GM19467 (cell line): ENCODE data around the gene RFX2.
"Not testable (repeated sequence)": the region's sequence is repeated elsewhere in the genome, so short reads cannot be mapped to it uniquely, and the experiment has no call there.

ENCODE experiments used
- ATAC-seq: cut with Tn5 transposase; IDR thresholded peaks from one replicate; pipeline ENCODE4 v1.9.1; 2021; ENCODE audit warnings: mild to moderate bottlenecking, moderate library complexity; ENCODE audit not compliant: unreplicated experiment

Gene RFX2

DNA sequence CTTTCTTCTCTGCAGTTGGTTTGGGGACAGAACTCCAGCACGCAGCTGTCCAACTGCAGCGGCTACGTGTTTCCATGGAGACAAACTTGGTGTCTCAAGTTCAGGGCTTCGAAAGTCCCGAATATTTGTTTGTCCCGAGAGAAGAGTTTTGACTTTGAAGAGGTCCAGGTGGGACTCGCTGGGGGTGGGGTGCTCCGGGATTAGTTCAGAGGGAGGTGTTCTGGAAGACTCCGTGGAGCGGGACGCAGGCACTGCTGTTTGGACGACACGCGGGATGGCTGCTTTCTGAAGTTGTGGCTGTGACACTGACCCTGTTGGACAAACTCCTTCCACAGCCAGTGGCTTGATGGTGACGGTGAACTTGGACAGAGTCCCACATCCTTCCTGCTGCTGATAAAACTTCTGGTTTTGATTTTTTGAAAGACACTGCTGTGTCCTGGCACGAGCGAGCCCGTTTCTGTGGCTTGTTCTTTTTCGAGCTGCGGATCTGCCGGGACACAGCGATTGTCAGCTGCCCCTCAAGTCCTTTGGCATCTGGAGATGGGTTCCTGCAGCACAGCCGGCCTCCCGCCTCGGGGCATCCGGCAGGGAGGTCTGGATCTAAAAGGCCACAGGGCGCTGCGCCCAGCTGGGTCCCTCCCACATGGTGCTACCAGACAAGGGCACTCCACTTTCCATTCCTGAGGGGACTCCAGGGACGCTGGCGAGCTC, 116.5 kb downstream of the RFX2 start:
- no peak for ATAC-seq

DNA sequence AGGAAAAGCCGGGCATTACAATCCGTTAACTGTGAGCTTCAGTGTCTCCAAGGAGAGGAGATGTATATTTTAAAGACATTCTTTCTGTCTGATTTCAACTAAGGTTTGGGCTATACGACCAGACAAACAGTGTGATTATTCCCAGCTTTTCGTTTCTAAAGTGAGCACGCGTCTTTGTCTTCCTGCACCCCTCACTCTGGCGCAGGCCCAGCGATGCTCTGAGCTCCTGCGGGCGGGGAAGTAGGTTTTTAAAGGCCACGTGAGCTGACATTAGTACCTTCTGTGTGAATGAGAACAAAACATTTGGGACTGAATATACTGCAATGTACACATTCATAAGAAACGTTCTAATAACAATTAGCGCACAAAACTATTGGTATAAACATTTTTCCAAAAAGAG, 117.1 kb downstream of the RFX2 start:
- ATAC-seq: no peak

DNA sequence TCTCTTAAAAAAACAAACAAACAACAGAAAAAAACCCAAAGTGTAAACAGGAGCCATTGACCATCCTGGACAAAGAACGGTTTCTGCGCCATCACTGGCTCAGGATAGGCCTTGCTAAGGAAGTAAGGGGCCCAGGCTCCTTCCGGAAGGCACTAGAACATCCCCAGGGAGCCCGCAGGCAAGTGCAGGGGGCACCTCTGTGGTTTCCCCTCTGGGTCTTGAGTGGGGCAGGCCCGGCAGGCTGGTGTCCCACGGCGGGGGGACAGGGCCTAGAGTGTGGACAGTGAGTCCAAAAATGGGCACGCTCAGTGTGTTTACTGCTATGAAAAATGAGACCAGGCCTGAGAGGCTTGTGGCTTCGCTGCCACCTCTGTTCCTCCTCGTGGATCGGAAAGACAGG, 117.5 kb downstream of the RFX2 start:
- ATAC-seq: no peak

DNA sequence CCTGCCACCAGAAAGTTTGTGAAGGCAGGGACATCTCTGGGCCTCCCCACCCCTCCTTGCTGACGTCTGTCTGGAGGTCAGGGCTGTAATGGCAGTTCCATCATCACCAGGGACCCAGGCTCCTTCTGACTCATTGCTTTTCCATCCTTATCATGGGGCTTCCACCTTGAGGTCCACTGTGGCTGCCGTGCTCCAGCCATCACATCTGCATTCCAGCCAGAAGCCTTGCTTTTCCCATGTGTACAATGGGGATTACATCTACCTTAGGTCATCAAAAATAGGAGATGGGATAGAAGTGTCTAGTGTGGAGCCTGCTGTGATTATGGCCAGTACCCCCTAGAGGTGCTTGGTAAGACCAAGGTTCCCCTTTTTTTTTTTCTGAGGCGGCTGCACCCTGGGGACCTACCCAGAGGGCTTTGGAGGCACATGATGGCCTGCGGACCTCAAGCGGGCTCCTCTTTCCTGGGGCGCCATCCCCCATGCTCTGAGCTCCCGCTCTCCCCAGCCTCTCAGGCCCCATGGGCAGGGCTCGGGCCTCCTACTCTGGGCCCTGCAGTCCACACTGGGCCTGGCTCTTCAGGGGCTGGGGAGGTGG, 119.0 kb downstream of the RFX2 start:
- ATAC-seq: no peak

DNA sequence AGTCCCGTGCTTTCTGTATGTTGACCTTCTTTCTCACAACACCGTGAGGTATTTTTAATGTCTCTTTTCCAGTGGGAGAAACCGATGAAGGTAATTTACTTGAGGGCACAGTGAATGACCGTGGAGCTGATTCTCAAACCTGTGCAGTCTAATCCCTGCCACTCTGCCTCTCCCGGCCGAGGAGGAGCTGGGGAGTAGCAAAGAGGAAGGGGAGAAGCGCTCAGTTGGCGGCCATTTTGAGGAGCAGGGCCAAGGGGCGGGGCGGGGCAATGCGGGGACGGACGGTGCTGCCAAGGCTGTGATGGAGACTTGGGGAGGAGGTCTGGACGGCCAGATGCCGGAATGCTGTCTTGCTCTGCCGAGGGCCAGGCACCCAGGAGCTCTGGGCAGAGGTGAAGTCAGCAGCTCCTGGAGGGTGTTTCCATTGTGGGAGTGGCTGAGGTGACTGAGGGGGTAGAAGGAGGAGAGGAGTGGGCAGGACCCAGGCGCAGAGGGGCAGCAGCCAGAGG, 120.0 kb downstream of the RFX2 start:
- no peak for ATAC-seq

DNA sequence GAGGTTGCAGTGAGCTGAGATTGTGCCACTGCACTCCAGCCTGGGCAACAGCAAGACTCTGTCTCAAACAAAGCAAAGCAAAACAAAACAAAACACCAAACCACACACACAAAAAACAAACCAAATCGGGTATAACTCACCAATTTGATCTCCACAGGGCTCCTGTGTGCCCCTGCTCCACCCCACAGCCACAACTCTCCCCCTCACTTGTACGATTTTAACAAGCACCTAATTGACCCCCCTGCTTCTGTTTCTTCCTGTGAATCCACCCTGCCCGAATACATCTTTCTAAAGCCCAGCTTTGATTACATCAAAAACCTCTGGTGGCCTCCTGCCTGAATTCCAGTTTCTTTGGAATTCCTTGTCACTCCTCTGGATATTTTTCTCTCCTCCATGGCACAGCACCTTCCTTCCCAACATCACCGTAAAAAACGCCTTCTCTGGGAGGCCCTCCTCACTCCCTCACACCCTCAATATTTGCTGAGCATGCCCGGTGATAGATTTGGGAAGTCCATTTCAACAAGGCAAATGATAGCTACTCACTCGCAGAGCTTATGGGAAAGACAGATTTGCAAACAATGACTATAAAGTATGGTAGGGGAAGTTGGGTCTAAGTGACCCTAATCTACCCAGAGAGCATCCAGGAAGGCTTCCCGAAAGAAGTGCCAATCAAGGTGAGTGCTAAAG, 120.8 kb downstream of the RFX2 start:
- no peak for ATAC-seq

DNA sequence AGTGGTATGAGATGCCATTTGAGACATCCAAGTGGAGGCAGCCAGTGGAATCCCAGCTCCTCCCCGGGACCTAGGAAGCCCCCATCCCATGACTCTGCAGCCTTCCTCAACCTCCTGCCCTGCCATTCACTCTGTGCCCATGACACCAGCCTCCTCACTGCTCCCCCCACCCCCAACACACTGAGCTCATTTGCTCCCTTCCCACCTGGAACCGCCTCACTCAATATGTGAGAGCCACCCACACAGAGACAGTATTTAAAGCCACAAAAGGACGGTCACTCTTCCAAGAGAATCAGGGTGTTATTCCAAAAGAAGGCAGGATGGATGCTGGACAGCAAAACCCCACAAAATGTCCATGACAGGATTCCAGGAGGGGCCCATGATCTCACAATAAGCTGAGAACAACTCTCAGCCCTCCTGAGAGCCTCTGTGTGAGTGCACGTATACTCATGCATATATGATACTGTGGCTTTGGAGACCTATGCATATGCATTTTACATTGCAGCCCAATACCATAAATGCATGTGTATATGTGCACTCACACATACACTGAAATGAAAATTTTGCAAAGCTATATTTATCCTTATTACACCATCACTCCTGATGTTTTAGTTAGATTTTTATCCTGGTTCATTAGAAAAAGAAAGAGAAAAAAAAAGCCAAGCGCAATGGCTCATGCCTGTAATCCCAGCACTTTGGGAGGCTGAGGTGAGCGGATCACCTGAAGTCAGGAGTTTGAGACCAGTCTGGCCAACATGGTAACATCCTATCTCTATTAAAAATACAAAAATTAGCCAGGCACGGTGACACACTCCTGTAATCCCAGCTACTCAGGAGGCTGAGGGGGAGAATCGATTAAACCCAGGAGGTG, 121.5 kb downstream of the RFX2 start:
- no peak for ATAC-seq

DNA sequence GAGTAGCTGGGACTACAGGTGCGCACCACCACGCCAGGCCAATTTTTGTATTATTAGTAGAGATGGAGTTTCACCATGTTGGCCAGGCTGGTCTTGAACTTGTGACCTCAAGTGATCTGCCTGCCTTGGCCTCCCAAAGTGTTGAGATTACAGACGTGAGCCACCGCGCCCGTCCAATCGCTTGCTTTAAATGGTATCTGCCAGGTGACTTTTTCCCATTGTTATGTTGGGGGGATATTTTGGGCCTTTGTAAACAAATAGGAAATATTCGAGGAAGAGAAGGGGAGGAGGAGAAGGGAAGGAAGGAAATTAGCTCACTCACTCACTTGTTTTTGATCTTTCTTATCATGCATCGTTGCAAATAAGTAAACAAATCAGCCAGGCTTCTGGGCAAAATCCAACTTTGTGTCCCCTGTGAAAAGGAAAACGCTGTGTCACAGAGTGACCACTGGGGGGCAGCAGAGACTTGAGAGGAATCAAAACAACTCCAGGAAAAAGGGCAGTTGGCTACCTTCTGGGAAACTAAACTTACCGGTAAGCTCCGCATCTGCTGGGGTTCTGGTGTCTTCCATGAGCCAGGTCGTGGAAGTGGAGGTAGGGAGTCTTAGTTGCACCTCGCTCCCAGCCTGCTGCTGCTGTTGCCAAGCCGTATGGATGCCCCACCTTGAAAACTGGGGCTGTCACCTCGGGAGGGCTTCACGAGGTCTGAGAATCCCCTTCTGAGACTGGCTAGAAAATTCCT, 123.1 kb downstream of the RFX2 start:
- ATAC-seq: no peak

DNA sequence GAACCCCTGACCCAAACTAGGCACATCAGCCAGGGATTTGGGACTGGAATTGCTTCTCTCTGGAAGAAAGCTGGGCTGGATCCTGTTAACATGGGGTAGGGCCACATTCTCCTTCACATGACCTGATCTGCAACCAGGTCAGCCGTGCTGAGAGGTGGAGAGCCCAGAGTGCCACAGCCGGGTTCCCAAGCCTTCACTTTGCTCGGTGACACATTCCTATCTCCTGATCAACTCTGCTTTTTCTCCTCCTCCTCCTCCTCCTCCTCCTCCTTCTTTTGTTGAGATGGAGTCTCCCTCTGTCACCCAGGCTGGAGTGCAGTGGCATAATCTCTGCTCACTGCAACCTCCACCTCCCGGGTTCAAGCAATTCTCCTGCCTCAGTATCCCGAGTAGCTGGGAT, 124.5 kb downstream of the RFX2 start:
- not testable (repeated sequence) for ATAC-seq

DNA sequence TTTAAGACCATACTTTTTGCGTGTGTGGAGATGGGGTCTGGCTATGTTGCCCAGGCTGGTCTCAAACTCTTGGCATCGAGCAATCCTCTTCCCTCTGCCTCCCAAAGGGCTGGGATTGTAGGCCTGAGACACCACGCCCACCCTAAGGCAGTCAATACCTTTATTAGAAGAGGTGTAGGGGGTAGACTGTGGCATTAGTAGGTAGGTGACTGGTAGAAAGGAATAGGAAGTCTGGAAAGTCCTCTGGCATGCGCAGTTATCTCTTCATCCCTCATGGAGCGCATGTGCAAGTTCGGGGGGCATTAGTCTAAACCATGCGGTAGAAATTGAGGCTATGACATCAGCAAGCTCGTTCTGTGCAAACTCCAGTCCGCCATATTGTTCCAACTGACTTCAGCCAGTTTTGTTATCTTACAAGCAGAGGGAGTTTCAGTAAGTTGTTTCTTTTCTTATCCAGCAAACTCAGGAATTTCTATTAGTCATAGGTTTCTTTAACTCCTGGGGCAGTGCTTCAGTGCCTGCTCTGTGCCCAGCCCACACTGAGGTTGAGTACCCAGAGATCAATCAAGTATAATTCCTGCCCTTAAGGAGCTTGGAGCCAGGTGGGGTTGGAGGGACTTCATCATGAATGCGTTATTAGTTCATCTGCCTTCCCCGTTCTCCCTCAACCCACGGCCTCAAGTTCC, 125.1 kb downstream of the RFX2 start:
- ATAC-seq: no peak

DNA sequence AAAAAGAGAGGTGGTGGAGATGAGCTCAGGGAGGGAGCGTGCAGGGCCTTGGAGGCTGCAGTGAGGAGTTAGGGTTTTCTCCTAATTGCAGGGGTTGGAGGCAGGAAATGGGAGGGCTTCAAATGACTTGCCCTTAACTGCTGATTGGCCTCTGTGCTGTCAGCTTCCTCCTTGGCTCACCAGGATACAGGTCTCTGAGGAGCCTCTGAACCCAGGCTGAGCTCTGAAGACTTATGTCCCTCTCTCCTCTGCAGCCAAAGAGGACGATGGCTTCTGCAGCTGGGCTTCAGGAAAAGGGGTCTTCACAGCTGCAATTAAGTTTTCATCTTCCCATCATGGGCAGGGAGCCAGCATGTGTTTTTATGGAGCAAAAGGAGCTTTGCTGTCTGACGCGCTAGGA, 125.7 kb downstream of the RFX2 start:
- ATAC-seq: no peak

DNA sequence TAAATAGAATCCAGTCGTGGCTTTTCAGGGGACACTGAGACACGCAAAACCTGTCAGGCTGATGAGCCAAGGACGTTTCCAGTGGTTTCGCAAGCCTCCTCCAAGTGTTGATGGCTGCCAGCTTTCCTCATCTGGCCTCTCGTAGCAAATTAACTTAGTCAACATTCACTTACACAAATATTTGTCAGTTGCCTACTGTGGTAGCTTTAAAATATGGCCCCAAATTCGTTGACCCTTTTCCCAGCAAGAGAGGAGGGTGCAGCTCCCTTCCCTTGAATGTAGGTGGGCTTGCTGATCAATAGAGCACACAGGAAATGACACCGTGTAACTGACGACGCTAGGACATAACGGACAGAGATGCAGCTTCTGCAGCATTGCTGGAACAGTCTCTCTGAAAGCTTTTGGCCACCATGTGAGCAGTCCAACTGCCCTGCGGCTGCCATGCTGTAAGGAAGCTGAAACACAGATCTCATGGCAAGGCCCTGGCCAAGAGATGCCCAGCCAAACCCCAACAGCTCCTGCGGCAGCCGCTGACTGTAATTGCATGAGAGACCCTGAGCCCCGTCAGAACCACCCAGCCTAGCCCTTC, 126.8 kb downstream of the RFX2 start:
- no peak for ATAC-seq

DNA sequence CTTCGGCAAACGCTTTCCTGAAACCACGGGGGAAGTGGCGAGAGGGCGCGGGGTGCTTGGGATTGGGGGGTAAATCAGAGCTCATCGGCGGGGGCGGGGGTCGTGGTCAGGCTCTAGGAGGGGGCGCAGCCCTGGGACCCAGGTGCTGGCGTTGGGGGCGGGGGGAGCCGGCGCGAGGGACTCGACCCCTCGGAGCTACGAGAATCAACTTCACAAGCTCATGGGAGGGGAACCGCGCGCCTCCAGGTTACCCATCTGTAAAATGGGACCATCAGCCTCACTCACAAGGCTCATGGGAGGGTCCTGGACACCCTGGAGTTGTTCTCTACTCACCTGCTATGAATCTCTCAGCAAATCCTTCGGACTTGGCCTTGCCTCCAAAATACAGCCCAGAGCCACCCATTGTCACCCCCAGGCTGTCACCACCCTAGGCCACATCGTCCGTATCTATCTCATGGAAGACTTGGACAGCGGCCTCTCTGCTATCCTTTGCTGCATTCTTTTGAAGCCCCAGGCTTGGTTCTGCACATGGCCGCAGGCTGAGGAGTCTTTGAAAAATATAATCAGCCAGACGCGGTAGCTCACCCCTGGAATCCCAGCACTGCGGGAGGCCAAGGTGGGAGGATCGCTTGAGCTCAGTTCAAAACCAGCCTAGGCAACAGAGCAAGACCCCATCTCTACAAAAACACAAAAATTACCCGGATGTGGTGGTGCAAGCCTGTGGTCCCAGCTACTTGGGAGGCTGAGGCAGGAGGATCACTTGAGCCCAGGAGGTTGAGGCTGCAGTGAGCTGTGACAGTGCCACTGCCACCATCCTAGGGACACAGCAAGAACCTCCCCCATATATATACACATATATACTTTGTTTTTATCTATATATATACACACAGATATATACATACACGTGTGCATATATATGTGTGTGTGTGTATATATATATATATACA, 131.4 kb downstream of the RFX2 start:
- no peak for ATAC-seq

DNA sequence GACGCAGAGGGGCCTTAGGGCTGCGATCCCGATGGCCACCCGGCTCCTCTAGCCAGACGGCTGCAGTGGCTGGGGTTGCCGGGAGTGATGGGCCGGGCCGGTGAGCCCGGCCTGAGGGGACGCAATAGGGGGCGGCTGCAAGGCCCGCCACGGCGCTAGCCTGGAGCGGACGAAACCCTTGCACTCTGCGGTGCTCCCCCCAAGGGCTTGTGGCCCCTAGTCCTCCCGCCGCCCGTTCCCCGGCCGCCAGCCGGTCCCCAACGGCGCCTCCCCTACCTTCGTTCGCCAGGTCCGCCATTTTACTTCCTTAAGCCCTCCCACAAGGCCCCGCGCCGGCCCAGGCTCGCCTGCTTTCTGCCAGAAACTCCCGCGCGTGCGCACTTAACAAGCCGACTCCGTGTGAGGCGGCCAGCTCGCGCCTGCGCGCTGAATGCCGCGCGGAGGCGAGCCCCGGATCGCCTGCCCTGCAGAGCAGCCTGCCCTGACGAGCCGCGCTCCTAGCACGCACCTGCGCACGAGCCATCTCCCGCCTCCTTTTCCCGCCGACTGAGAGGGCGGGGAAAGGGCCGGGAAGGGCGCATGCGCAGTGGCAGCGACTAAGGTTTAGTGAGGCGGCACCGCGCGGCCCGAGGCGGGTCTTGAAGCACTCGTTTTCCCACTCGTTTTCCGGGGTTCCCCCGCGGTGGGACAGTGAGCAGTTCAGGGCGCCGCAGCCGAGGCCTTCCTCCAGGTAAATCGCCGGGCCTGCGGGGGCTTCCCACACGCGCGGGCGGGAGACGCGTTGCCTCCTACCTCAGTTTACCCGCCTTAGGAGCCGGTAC, 132.3 kb downstream of the RFX2 start, which contains the start of gene RANBP3:
TSS of gene RANBP3 (minus strand) at position 356 of the 821 bp plus-strand sequence. CDS start at position 298, 58 bp downstream.
- peak; percentile 88 for ATAC-seq

DNA sequence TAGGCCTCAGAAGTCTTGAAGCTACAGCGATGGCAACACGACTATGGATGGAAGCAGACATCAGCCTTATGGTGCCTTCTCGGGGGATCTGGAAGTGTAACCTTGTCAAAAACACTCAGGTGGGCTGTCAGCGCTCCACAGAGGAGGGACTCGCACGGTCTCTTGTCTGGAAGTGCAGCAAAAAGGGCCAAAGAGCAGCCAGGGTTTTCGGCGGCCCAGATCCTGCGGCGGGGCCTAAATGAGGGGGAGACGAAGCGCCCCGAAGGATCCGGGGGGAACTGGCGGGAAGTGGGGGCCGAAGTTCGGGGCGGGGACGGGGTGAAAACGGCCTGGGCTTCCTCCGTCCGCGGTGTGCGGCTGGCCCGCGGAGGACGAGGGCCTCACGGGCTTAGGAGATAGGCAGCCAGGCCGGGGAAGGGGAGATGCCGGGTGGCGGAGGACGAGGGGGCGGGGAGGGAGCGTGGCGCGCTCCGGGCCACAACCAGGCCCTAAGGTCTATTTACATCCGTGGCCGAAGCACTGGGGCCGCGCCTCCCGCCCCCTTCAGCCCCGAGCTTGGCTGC, 133.0 kb downstream of the RFX2 start:
- no peak for ATAC-seq

DNA sequence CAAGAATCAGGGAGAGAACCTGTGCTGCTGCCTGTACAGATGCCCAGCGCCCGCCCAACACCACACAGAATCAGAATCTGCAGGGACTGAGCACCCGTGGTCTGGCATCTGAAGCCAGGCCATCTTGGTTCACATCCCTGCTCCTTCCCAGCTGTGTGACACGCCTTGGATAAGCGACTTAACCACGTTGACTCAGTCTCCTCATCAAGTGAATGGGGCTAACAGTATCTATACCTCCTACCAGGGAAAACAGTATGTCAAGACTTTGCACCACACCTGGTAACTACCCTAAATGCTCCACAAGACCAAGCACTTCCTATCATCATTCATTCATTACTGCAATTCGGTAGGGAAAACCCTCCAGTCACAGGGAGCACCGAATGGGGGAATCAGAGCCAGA, 133.5 kb downstream of the RFX2 start:
- ATAC-seq: no peak

DNA sequence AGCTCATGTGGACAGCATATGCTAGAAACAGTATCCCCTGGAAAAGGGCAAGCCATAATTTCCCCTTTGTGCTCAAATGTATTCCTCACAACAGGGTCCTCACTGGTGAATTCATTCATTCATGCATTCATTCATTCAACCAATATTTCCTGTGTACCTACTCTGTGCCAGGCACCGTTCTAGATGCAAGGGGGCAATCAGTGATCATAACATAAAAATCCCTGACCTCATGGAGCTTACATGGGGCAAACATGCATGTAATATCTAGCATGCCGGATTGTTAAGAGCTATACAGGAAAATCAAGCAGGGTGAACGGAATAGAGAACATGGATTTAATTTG, 134.9 kb downstream of the RFX2 start:
- ATAC-seq: no peak
